GM23338 (cell line): ENCODE data around the gene RALGPS1. TPM values are rescaled to one million over a fixed set of nuclear protein-coding genes. Genes with fewer than 3 reads are reported as not detected.

ENCODE experiments used
- ATAC-seq: fragments of 200-7000 bp; cut with Tn5 transposase; 3 replicates; pipeline ENCODE4 v1.9.1; 2020
- DNase-seq: peaks from one replicate; pipeline ENCODE4 v3.0.0-alpha.2; 2015; ENCODE audit warnings: low spot score
- H2AFZ ChIP-seq: fragments of 200-600 bp; sonication (generic); 2 replicates; pipeline ENCODE4 v1.8.0; 2016; ENCODE audit warnings: antibody characterized with exemption, mild to moderate bottlenecking, moderate library complexity
- H3F3A ChIP-seq: fragments of 200-600 bp; sonication (generic); replicated peaks from 2 replicates; pipeline ENCODE4 v1.8.0; 2017; ENCODE audit warnings: antibody characterized with exemption, mixed run types, low read depth
- H3K27ac ChIP-seq: fragments of 200-600 bp; sonication (generic); 2 replicates; pipeline ENCODE4 v1.6.1; 2016; ENCODE audit warnings: low read depth
- H3K27me3 ChIP-seq: fragments of 200-600 bp; sonication (generic); 2 replicates; pipeline ENCODE4 v1.8.0; 2016; ENCODE audit warnings: mild to moderate bottlenecking, mixed run types, moderate library complexity; ENCODE audit not compliant: insufficient read depth
- H3K36me3 ChIP-seq: fragments of 200-600 bp; sonication (generic); 2 replicates; pipeline ENCODE4 v1.8.0; 2016; ENCODE audit warnings: mild to moderate bottlenecking; ENCODE audit not compliant: insufficient read depth
- H3K4me1 ChIP-seq: fragments of 200-600 bp; sonication (generic); 2 replicates; pipeline ENCODE4 v1.8.0; 2016; ENCODE audit warnings: mild to moderate bottlenecking, moderate library complexity; ENCODE audit not compliant: insufficient read depth
- H3K4me2 ChIP-seq: fragments of 200-600 bp; sonication (generic); 2 replicates; pipeline ENCODE4 v1.7.1; 2017; ENCODE audit warnings: mixed run types
- H3K4me3 ChIP-seq: fragments of 200-600 bp; sonication (generic); 2 replicates; pipeline ENCODE4 v1.6.1; 2016; ENCODE audit warnings: mixed run types
- H3K79me2 ChIP-seq: fragments of 200-600 bp; sonication (generic); replicated peaks from 2 replicates; pipeline ENCODE4 v1.8.0; 2017; ENCODE audit warnings: mild to moderate bottlenecking; ENCODE audit not compliant: insufficient read depth
- H3K9me2 ChIP-seq: fragments of 200-600 bp; sonication (generic); 2 replicates; pipeline ENCODE4 v1.8.0; 2017; ENCODE audit not compliant: insufficient read depth
- H4K20me1 ChIP-seq: fragments of 200-600 bp; sonication (generic); replicated peaks from 2 replicates; pipeline ENCODE4 v1.8.0; 2017; ENCODE audit warnings: mild to moderate bottlenecking; ENCODE audit not compliant: insufficient read depth
- H3K27ac Mint-ChIP-seq: 2 replicates; pipeline ENCODE4 v1.8.0; 2020; ENCODE audit warnings: inconsistent platforms, mild to moderate bottlenecking, moderate library complexity, mixed read lengths
- H3K27me3 Mint-ChIP-seq: 3 replicates; pipeline ENCODE4 v1.8.0; 2022; ENCODE audit warnings: low read depth, mild to moderate bottlenecking, moderate library complexity, mixed read lengths, inconsistent platforms; ENCODE audit not compliant: insufficient read depth, poor library complexity
- H3K36me3 Mint-ChIP-seq: 3 replicates; pipeline ENCODE4 v1.8.0; 2021; ENCODE audit warnings: low read depth, mild to moderate bottlenecking, inconsistent platforms, moderate library complexity, mixed read lengths
- H3K4me1 Mint-ChIP-seq: 3 replicates; pipeline ENCODE4 v1.8.0; 2020; ENCODE audit warnings: mild to moderate bottlenecking, inconsistent platforms, mixed read lengths
- H3K4me3 Mint-ChIP-seq: 3 replicates; pipeline ENCODE4 v1.8.0; 2021; ENCODE audit warnings: moderate library complexity, mild to moderate bottlenecking, inconsistent platforms, mixed read lengths
- H3K9me3 Mint-ChIP-seq: 3 replicates; pipeline ENCODE4 v1.8.0; 2020; ENCODE audit warnings: moderate library complexity, mild to moderate bottlenecking, inconsistent platforms, mixed read lengths
- CTCF ChIP-seq, 2 experiments: fragments of 200-600 bp in 1 of 2; sonication (generic) in 1 of 2; conservative IDR thresholded peaks; 2 replicates each; pipeline versions ENCODE4 v1.5.1 to v1.6.1; 2016 to 2017; ENCODE audit warnings: antibody characterized with exemption in 2 of 2, low read depth in 2 of 2, mild to moderate bottlenecking in 2 of 2, moderate library complexity in 1 of 2
- EZH2 ChIP-seq: fragments of 200-600 bp; sonication (generic); IDR thresholded peaks from one replicate; pipeline ENCODE4 v1.8.0; 2017; ENCODE audit warnings: antibody characterized with exemption, mild to moderate bottlenecking, low read depth; ENCODE audit not compliant: unreplicated experiment
- JUNB ChIP-seq: IDR thresholded peaks from one replicate; pipeline ENCODE4 v1.6.1; 2016; ENCODE audit warnings: antibody characterized with exemption; ENCODE audit not compliant: unreplicated experiment
- NANOG ChIP-seq: IDR thresholded peaks from 2 replicates; pipeline ENCODE4 v1.6.1; 2016; ENCODE audit warnings: antibody characterized with exemption, borderline replicate concordance
- POLR2AphosphoS5 ChIP-seq: IDR thresholded peaks from 2 replicates; pipeline ENCODE4 v1.6.1; 2016; ENCODE audit warnings: antibody characterized with exemption, low read depth
- ZNF114 ChIP-seq: fragments of 250-450 bp; sonication (Bioruptor Pico); IDR thresholded peaks from 2 replicates; pipeline ENCODE4 v1.5.0; 2020; ENCODE audit warnings: mild to moderate bottlenecking, moderate library complexity
- polyA plus RNA-seq: library from polyadenylated mRNA; unstranded; fragments of >200 nt; fragmentation: Nextera tagmentation; extraction: Ambion mirVana; gene quantifications from 2 replicates; pipeline ENCODE4 v1.2.1, GENCODE V29; 2016
- total RNA-seq: library from RNA; depleted of rRNA; stranded (reverse); fragments of >200 nt; shearing (Covaris generic); gene quantifications from 2 replicates; pipeline ENCODE4 v1.2.3, GENCODE V29; 2014
- TF ChIP-seq, protein P1 (sequence below): IDR thresholded peaks from one replicate; pipeline ENCODE4 v1.6.1; 2018; ENCODE audit warnings: antibody characterized with exemption; ENCODE audit not compliant: unreplicated experiment

Gene RALGPS1
- total and polyA plus RNA-seq, 2 experiments from 2014 or later = 18.2 to 57.1 TPM

- ATAC-seq (no peak), DNase-seq (no peak)
- H3K4me3 Mint-ChIP-seq = no peak overlapping the region
- Histone ChIP-seq H3F3A (no peaks in the 10 kb centered on the region), H3K4me2 (no peak overlapping the region), H2AFZ (no peak overlapping the region), H3K27ac (no peak overlapping the region), H3K4me1 (peaks cover 8% of the 10 kb centered on the region), H3K27me3 (no peaks in the 10 kb centered on the region), H3K4me3 (no peak overlapping the region), H4K20me1 (no peaks in the 10 kb centered on the region), H3K79me2 (no peaks in the 10 kb centered on the region), H3K9me2 (no peaks in the 10 kb centered on the region), H3K36me3 (no peaks in the 10 kb centered on the region)
- H3K9me3 Mint-ChIP-seq = no peaks in the 10 kb centered on the region
- TF ChIP-seq POLR2AphosphoS5 (no peak), ZNF114 (no peak), CTCF (conservative IDR thresholded peaks at IDR 0.05; ENCODE audit: low read depth in 2 of 2) (no peak), NANOG (no peak)
- TF ChIP-seq, protein P1, sequence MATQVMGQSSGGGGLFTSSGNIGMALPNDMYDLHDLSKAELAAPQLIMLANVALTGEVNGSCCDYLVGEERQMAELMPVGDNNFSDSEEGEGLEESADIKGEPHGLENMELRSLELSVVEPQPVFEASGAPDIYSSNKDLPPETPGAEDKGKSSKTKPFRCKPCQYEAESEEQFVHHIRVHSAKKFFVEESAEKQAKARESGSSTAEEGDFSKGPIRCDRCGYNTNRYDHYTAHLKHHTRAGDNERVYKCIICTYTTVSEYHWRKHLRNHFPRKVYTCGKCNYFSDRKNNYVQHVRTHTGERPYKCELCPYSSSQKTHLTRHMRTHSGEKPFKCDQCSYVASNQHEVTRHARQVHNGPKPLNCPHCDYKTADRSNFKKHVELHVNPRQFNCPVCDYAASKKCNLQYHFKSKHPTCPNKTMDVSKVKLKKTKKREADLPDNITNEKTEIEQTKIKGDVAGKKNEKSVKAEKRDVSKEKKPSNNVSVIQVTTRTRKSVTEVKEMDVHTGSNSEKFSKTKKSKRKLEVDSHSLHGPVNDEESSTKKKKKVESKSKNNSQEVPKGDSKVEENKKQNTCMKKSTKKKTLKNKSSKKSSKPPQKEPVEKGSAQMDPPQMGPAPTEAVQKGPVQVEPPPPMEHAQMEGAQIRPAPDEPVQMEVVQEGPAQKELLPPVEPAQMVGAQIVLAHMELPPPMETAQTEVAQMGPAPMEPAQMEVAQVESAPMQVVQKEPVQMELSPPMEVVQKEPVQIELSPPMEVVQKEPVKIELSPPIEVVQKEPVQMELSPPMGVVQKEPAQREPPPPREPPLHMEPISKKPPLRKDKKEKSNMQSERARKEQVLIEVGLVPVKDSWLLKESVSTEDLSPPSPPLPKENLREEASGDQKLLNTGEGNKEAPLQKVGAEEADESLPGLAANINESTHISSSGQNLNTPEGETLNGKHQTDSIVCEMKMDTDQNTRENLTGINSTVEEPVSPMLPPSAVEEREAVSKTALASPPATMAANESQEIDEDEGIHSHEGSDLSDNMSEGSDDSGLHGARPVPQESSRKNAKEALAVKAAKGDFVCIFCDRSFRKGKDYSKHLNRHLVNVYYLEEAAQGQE = no peak
- H3K36me3 Mint-ChIP-seq = no peaks in the 10 kb centered on the region
- H3K27ac Mint-ChIP-seq = no peak overlapping the region; the same call in 1 of the 2 replicates
- peaks cover 8% of the 10 kb centered on the region for H3K27me3 Mint-ChIP-seq
- peaks cover 30% of the 10 kb centered on the region for H3K4me1 Mint-ChIP-seq
Measured at GRCh38 chr9:127213859-127214258, 299.3 kb downstream of the RALGPS1 start.

GRCh38 chr9:127214421-127215267 lies 300.1 kb downstream of the RALGPS1 start:
- H3K4me3 ChIP-seq = no peak overlapping the region
- DNase-seq (peak; percentile 91), ATAC-seq (peak; percentile 57)
- no peaks in the 10 kb centered on the region for H4K20me1 ChIP-seq
- no peak overlapping the region for H2AFZ ChIP-seq
- no peaks in the 10 kb centered on the region for H3F3A ChIP-seq
- no peaks in the 10 kb centered on the region for H3K9me2 ChIP-seq
- H3K27me3 ChIP-seq = no peaks in the 10 kb centered on the region
- Mint-ChIP-seq H3K4me3 (no peak overlapping the region), H3K9me3 (no peaks in the 10 kb centered on the region), H3K27me3 (peaks cover 10% of the 10 kb centered on the region), H3K4me1 (peaks cover 29% of the 10 kb centered on the region), H3K36me3 (no peaks in the 10 kb centered on the region), H3K27ac (no peak overlapping the region)
- H3K36me3 ChIP-seq = no peaks in the 10 kb centered on the region
- H3K27ac ChIP-seq = no peak overlapping the region
- peaks cover 8% of the 10 kb centered on the region for H3K4me1 ChIP-seq
- H3K79me2 ChIP-seq = no peaks in the 10 kb centered on the region
- H3K4me2 ChIP-seq = no peak overlapping the region
- TF ChIP-seq JUNB (no peak), EZH2 (no peak), CTCF (conservative IDR thresholded peaks at IDR 0.05; ENCODE audit: low read depth in 2 of 2) (peak; percentile 85 to 87)
